Measurements from ENCODE around the gene CDC42BPA. TPM values are rescaled to one million over a fixed set of nuclear protein-coding genes. Genes with fewer than 3 reads are reported as not detected.

CDC42BPA gene
- total and polyA plus RNA-seq, 2 of the 13 experiments (the other 11 are each of a cell fraction or from before 2014, with no cell fraction given): 6.5 to 16.0 TPM

DNA sequence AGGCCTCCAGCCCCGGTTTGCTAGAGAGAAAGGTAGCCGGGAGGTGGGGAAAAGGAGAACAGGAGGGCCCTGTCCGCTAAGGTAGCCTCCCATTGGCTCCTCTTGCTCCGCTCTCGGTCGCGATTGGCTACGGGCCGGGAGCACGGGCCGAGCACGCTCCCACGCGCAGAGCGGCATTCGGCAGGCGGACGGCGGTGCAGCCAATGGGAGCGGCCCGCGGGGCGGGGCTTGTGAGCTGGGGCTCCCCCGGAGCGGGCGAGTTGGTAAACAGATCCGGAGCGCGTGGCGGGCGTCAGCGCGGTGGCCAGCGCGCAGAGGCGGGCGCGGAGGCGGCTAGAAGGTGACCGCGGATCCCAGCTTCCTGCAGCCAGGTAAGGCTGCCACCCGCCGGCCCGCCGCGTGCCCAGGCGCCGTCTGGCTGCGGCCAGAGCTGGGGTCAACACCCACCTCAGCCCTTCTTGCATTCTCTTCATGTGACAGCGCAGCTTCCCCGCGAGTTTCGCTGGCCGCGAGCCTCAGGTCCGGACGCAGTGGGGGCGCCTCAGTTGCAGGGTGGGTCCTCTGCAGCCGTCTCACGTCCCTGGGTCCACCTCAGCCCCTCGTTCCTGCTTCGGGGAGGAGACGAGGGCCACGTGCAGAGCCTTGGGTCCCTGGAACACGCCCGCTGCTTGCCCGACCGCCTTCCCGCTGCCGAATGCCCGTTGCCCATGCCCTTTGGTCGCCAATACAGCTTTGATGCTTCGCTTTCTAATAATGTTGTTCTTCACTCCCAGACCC lies 378.1 kb downstream of the CDC42BPA start, which contains the start of gene COQ8A (continued):
- TF ChIP-seq, protein P1, sequence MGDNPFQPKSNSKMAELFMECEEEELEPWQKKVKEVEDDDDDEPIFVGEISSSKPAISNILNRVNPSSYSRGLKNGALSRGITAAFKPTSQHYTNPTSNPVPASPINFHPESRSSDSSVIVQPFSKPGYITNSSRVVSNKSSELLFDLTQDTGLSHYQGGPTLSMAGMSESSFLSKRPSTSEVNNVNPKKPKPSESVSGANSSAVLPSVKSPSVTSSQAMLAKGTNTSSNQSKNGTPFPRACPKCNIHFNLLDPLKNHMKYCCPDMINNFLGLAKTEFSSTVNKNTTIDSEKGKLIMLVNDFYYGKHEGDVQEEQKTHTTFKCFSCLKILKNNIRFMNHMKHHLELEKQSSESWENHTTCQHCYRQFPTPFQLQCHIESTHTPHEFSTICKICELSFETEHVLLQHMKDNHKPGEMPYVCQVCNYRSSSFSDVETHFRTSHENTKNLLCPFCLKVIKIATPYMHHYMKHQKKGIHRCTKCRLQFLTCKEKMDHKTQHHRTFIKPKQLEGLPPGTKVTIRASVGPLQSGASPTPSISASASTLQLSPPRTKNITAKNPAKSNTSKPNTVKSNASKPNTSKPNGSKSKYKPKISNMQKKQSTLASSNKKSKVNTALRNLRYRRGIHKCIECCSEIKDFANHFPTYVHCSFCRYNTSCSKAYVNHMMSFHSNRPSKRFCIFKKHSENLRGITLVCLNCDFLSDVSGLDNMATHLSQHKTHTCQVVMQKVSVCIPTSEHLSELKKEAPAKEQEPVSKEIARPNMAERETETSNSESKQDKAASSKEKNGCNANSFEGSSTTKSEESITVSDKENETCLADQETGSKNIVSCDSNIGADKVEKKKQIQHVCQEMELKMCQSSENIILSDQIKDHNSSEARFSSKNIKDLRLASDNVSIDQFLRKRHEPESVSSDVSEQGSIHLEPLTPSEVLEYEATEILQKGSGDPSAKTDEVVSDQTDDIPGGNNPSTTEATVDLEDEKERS (CRISPR knock-in tag; IDR thresholded peaks at IDR 0.05): no peak
- TF ChIP-seq KLF9 (CRISPR knock-in tag; IDR thresholded peaks at IDR 0.05; ENCODE audit: low read depth): 0 out of 2 replicates have a peak, but pooled peaks have one; percentile 29
- TF ChIP-seq, protein P2, sequence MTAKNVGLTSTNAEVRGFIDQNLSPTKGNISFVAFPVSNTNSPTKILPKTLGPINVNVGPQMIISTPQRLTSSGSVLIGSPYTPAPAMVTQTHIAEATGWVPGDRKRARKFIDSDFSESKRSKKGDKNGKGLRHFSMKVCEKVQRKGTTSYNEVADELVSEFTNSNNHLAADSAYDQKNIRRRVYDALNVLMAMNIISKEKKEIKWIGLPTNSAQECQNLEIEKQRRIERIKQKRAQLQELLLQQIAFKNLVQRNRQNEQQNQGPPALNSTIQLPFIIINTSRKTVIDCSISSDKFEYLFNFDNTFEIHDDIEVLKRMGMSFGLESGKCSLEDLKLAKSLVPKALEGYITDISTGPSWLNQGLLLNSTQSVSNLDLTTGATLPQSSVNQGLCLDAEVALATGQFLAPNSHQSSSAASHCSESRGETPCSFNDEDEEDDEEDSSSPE (CRISPR knock-in tag; IDR thresholded peaks at IDR 0.05): peak; percentile 39; the same call in 1 of the 2 replicates
- TF ChIP-seq, protein P3, sequence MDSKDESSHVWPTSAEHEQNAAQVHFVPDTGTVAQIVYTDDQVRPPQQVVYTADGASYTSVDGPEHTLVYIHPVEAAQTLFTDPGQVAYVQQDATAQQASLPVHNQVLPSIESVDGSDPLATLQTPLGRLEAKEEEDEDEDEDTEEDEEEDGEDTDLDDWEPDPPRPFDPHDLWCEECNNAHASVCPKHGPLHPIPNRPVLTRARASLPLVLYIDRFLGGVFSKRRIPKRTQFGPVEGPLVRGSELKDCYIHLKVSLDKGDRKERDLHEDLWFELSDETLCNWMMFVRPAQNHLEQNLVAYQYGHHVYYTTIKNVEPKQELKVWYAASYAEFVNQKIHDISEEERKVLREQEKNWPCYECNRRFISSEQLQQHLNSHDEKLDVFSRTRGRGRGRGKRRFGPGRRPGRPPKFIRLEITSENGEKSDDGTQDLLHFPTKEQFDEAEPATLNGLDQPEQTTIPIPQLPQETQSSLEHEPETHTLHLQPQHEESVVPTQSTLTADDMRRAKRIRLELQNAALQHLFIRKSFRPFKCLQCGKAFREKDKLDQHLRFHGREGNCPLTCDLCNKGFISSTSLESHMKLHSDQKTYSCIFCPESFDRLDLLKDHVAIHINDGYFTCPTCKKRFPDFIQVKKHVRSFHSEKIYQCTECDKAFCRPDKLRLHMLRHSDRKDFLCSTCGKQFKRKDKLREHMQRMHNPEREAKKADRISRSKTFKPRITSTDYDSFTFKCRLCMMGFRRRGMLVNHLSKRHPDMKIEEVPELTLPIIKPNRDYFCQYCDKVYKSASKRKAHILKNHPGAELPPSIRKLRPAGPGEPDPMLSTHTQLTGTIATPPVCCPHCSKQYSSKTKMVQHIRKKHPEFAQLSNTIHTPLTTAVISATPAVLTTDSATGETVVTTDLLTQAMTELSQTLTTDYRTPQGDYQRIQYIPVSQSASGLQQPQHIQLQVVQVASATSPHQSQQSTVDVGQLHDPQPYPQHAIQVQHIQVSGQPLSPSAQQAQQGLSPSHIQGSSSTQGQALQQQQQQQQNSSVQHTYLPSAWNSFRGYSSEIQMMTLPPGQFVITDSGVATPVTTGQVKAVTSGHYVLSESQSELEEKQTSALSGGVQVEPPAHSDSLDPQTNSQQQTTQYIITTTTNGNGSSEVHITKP (CRISPR knock-in tag; IDR thresholded peaks at IDR 0.05; ENCODE audit: low read depth): no peak
- TF ChIP-seq SATB2 (CRISPR knock-in tag; IDR thresholded peaks at IDR 0.05): peak; percentile 23; the same call in 1 of the 2 replicates
- no peak for TF ChIP-seq ZNF230 (CRISPR knock-in tag; IDR thresholded peaks at IDR 0.05)
- TF ChIP-seq, protein P4, sequence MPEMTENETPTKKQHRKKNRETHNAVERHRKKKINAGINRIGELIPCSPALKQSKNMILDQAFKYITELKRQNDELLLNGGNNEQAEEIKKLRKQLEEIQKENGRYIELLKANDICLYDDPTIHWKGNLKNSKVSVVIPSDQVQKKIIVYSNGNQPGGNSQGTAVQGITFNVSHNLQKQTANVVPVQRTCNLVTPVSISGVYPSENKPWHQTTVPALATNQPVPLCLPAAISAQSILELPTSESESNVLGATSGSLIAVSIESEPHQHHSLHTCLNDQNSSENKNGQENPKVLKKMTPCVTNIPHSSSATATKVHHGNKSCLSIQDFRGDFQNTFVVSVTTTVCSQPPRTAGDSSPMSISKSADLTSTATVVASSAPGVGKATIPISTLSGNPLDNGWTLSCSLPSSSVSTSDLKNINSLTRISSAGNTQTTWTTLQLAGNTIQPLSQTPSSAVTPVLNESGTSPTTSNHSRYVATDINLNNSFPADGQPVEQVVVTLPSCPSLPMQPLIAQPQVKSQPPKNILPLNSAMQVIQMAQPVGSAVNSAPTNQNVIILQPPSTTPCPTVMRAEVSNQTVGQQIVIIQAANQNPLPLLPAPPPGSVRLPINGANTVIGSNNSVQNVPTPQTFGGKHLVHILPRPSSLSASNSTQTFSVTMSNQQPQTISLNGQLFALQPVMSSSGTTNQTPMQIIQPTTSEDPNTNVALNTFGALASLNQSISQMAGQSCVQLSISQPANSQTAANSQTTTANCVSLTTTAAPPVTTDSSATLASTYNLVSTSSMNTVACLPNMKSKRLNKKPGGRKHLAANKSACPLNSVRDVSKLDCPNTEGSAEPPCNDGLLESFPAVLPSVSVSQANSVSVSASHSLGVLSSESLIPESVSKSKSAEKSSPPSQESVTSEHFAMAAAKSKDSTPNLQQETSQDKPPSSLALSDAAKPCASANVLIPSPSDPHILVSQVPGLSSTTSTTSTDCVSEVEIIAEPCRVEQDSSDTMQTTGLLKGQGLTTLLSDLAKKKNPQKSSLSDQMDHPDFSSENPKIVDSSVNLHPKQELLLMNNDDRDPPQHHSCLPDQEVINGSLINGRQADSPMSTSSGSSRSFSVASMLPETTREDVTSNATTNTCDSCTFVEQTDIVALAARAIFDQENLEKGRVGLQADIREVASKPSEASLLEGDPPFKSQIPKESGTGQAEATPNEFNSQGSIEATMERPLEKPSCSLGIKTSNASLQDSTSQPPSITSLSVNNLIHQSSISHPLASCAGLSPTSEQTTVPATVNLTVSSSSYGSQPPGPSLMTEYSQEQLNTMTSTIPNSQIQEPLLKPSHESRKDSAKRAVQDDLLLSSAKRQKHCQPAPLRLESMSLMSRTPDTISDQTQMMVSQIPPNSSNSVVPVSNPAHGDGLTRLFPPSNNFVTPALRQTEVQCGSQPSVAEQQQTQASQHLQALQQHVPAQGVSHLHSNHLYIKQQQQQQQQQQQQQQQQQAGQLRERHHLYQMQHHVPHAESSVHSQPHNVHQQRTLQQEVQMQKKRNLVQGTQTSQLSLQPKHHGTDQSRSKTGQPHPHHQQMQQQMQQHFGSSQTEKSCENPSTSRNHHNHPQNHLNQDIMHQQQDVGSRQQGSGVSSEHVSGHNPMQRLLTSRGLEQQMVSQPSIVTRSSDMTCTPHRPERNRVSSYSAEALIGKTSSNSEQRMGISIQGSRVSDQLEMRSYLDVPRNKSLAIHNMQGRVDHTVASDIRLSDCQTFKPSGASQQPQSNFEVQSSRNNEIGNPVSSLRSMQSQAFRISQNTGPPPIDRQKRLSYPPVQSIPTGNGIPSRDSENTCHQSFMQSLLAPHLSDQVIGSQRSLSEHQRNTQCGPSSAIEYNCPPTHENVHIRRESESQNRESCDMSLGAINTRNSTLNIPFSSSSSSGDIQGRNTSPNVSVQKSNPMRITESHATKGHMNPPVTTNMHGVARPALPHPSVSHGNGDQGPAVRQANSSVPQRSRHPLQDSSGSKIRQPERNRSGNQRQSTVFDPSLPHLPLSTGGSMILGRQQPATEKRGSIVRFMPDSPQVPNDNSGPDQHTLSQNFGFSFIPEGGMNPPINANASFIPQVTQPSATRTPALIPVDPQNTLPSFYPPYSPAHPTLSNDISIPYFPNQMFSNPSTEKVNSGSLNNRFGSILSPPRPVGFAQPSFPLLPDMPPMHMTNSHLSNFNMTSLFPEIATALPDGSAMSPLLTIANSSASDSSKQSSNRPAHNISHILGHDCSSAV (CRISPR knock-in tag; IDR thresholded peaks at IDR 0.05; ENCODE audit: borderline replicate concordance): no peak
- TF ChIP-seq NCOA2 (CRISPR knock-in tag; IDR thresholded peaks at IDR 0.05): peak; percentile 9; the same call in 1 of the 2 replicates
- 0 out of 2 replicates have a peak, but pooled peaks have one; percentile 69 for TF ChIP-seq ZNF567 (CRISPR knock-in tag; IDR thresholded peaks at IDR 0.05; ENCODE audit: borderline replicate concordance)
- peak; percentile 50; the same call in 1 of the 2 replicates for TF ChIP-seq KDM5B (CRISPR knock-in tag; IDR thresholded peaks at IDR 0.05; ENCODE audit: borderline replicate concordance)
